Pulmonary artery endothelial cell (primary cell): Measurements from ENCODE around the gene PIGU. TPM values are rescaled to one million over a fixed set of nuclear protein-coding genes. Genes with fewer than 3 reads are reported as not detected.
"Not testable (repeated sequence)": the region's sequence is repeated elsewhere in the genome, so short reads cannot be mapped to it uniquely, and the experiment has no call there.

Experiments used
- DNase-seq: peaks from one replicate; pipeline ENCODE4 v3.0.0-alpha.2; 2011; ENCODE audit warnings: low read depth, low spot score
- total RNA-seq: library from RNA; depleted of rRNA; stranded (reverse); fragments of >200 nt; gene quantifications from 2 replicates; pipeline ENCODE4 v1.2.3, GENCODE V29; 2014

Gene PIGU
- total RNA-seq, 1 donor from 2014 or later: 6.3 TPM

DNA sequence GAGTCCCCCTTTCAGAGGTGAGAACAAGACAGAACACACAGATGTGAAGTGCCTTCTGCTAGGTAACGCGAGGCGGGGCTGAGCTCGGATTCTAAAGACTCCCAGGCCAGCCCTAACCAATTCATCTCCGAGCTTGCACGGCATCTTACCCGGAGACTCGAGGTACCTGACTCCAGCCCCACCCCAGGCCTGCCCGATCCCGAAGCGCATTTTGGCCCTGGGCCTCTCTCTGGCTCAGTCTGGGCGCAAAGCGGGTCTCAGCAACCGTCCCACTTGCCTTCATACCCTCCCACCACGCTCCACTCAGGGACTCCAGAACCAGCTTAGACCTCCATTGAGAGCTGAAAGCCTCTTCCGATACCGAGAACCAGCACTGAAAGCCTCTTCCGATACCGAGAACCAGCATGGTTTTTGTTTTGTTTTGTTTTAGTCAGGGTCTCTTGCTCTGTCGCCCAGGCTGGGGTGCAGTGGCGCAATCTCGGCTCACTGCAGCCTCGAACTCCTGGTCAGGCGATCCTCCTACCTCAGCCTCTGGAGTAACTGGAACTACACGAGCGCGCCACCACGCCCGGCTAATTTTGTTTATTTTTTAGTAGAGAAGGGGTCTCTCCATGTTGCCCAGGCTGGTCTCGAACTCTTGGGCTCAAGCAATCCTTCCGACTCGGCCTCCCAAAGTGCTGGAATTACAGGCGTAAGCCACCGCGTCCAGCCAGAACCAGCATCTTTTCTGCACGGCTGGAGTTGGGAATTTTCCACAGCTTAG lies 161.2 kb downstream of the PIGU start:
- no peak for DNase-seq

DNA sequence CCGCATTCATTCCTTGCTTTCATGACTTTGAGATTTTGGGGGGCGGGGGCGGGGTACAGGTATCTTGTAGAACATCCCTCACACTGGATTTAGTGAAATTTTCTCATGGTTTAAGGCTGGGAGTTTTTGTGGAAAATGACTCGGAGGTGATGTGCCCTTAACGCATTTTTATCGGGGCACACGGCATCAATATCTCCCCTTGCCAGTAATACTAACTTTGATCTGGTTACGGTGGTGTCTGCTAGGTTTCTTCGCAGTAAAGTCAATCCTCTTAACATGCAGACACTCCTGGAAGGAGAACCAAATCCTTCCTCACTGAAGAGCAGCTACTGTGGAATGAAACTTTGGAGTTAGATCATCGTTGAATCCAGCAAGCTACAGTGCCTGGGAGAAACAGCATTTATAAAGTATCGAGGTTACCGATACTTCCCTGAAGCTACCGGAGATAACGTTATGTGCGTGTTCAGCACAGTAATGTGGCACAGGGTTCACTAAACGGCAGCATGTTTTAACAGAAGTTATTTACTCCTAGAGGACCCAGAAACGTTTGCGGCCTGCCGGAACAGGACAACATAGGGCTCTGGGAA lies 161.9 kb downstream of the PIGU start:
- DNase-seq: no peak

DNA sequence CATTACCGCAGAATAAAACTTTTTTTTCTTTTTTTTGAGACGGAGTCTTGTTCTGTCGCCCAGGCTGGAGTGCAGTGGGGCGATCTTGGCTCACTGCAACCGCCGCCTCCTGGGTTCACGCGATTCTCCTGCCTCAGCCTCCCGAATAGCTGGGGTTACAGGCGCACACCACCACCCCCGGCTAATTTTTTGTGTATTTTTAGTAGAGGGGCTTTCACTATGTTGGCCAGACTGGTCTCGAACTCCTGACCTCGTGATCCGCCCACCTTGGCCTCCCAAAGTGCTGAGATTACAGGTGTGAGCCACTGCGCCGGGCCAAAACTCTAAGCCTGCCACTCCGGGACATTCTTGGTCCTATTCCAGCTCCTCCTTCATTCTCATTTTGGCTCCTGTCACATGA lies 162.9 kb downstream of the PIGU start:
- not testable (repeated sequence) for DNase-seq

DNA sequence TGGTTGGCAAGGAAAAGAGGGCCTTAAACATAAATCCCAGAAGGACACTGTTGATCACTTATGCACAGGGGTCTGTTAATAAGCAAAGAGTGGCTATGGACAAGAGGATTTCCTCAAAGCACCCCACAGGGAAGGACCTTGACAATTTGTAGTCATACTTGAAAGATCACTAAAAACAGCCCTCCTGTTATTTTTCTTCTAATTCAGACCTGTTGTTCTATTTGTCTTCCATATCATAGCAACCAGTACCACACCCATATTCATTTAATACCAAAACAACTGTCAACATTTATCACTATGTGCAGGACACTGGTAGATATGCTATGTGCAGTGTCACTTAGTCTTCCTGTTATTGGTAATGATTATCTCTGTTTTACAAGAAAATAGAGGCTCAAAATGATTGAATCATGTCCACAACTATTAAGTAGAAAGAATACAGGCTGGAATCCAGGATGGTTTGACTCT lies 163.9 kb downstream of the PIGU start:
- DNase-seq: no peak

DNA sequence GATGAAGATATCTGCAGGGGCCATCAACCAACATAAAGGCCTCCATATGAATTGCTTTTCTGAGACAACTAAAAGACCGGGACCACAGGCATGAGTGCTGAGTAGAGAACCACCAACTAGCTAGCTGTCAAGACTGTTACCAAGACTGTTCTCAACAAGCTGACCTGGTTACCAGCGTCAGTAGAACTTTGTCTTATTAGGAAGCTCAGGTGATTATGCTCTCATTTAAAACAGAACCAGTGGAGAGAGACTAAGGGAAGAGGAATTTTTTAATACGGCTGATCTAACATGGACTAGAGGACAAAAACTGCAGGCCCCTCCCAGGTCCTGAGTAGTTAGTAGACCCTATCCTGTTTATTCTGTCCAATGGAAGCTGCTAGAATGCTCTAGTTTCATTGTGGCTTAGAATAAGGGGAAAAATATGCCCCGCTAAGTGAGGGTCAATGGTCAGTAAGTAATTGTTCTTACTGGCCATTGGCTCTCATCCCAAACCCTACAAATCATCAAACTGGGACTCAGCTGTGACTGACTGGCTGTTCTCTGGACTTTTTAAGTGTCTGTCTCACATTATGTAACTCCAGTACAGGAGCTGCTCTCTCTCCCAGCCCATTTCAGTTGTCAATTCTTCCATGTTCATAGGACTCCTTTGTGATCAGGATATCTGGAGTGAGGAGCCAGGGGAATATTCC lies 164.5 kb downstream of the PIGU start:
- no peak for DNase-seq

DNA sequence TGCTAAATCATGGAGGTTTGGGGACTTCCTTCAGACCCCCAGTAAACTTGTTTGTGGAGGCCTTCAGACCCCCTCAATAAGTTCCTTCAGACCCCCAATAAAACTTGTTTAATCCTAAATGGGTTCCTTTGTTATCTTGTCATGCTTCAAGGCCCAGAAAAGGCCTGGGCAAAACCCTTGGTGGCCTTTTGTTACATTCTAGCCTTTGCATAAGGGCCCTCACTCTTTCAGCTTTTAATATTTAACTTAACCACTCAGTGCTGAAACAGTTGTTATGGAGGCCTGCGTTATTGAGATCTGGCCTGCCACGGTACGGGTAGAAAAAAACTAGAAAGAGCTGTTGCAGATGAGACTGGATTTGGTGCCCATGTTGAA lies 165.0 kb downstream of the PIGU start:
- DNase-seq: no peak

DNA sequence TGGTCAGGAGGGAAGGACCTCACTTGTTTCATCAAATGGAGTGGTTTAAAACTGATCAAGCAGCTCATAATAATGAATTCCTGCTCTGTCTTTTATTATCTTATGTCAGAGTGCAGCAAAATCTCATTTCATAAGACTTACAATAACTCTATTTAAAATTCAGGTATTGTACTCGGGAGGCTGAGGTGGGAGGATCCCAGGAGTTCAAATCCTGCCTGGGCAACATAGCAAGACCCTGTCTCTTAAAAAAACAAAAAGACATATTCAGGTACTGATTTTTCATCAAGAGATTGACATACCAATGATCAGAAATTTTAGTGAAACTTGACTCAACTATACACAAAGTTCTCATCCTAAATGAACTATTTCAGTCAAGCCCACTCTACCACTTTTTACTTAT lies 166.3 kb downstream of the PIGU start:
- DNase-seq: no peak

Other genes with a start within 250 kb of the PIGU start
- 47.7 and 50.1 TPM in 2 replicates for gene DYNLRB1, start 160.7 kb downstream of the PIGU start, total RNA-seq
- gene MAP1LC3A, start 118.4 kb downstream of the PIGU start, total RNA-seq: 17.5 and 22.0 TPM in 2 replicates
- 3.4 TPM in 2 replicates for gene TP53INP2, start 27.3 kb upstream of the PIGU start, total RNA-seq
- gene NCOA6, start 148.6 kb upstream of the PIGU start, total RNA-seq: 5.0 and 5.3 TPM in 2 replicates
- 1.8 and 2.3 TPM in 2 replicates for gene GGT7, start 195.8 kb upstream of the PIGU start, total RNA-seq
- 41.9 and 57.6 TPM in 2 replicates for gene ACSS2, start 199.5 kb upstream of the PIGU start, total RNA-seq